Stimulated activated naive CD8-positive, alpha-beta T cell treated with anti-CD3 and anti-CD28 coated beads, Interleukin-15, amount 100 ng/mL, for 72 hours (primary cell): ENCODE measurements around the gene IER5L.

Source experiments
- ATAC-seq: fragments of 150-1000 bp; cut with Tn5 transposase; 2 replicates; pipeline ENCODE4 v1.10.0; 2021; ENCODE audit warnings: mild to moderate bottlenecking, moderate library complexity
- DNase-seq, 2 donors: peaks; one replicate each; pipeline ENCODE4 v3.0.0; 2021 to 2022
- H3K27ac Mint-ChIP-seq, 2 donors: one replicate each; pipeline ENCODE4 v1.8.0; 2022; ENCODE audit warnings: mild to moderate bottlenecking in 2 of 2, mixed read lengths in 2 of 2, moderate library complexity in 2 of 2
- H3K27me3 Mint-ChIP-seq: one replicate; pipeline ENCODE4 v1.8.0; 2022; ENCODE audit warnings: mixed read lengths
- H3K4me1 Mint-ChIP-seq: one replicate; pipeline ENCODE4 v1.8.0; 2022; ENCODE audit warnings: mild to moderate bottlenecking, mixed read lengths
- H3K4me3 Mint-ChIP-seq, 2 donors: one replicate each; pipeline ENCODE4 v1.8.0; 2022; ENCODE audit warnings: mild to moderate bottlenecking in 2 of 2, mixed read lengths in 2 of 2, moderate library complexity in 1 of 2
- H3K9me3 Mint-ChIP-seq, 2 donors: one replicate each; pipeline ENCODE4 v1.8.0; 2022; ENCODE audit warnings: mixed read lengths in 2 of 2

The IER5L gene

GRCh38 chr9:129177791-129178567, at the start of gene IER5L:
Gene IER5L, minus strand, starts transcription at chr9:129178261. Its CDS starts 209 bp downstream, at chr9:129178052.
- ATAC-seq (peak; percentile 90), DNase-seq (peak; percentile 96)
- peaks cover 12% of the 10 kb centered on the region for H3K4me1 Mint-ChIP-seq
- H3K27ac Mint-ChIP-seq: peak within 1 kb of the TSS; percentile 33 to 91
- H3K9me3 Mint-ChIP-seq: no peaks in the 10 kb centered on the region
- H3K4me3 Mint-ChIP-seq: peak within 1 kb of the TSS; percentile 86 to 93
- H3K27me3 Mint-ChIP-seq: peaks cover 13% of the 10 kb centered on the region

GRCh38 chr9:129227843-129228189, 49.8 kb upstream of the IER5L start:
- H3K9me3 Mint-ChIP-seq: peaks cover 3 to 4% of the 10 kb centered on the region in 2 donors

GRCh38 chr9:129225815-129226214, 47.8 kb upstream of the IER5L start:
- H3K27me3 Mint-ChIP-seq: no peaks in the 10 kb centered on the region
- H3K27ac Mint-ChIP-seq: peak overlapping the region; percentile 42 to 76
- ATAC-seq: peak; percentile 69
- no peaks in the 10 kb centered on the region for H3K9me3 Mint-ChIP-seq
- peaks cover 66% of the 10 kb centered on the region for H3K4me1 Mint-ChIP-seq
- peak in 1 of 2 donors; percentile 45 for DNase-seq
- peak overlapping the region; percentile 50 to 70 for H3K4me3 Mint-ChIP-seq

More at GRCh38 chr9:129227843-129228189, 49.8 kb upstream of the IER5L start:
- ATAC-seq (no peak), DNase-seq (no peak)
- Mint-ChIP-seq H3K27me3 (no peaks in the 10 kb centered on the region), H3K4me3 (no peak overlapping the region), H3K27ac (no peak overlapping the region), H3K4me1 (peaks cover 46% of the 10 kb centered on the region)

DNA sequence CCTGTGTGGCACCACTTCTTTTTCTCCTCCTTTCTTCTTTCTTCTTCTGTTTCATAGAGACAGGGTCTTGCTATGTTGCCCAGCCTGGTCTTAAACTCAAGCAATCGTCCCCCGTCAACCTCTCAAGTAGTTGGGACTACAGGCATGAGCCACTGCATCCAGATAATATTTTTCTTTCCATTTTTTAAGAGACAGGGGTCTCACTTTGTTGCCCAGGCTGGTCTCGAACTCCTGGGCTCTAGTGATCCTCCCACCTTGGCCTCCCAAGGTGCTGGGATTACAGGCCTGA, 47.4 kb upstream of the IER5L start:
- DNase-seq (no peak), ATAC-seq (no peak)
- Mint-ChIP-seq H3K4me3 (no peak overlapping the region), H3K9me3 (no peaks in the 10 kb centered on the region), H3K27me3 (no peaks in the 10 kb centered on the region), H3K4me1 (peaks cover 69% of the 10 kb centered on the region), H3K27ac (no peak overlapping the region)

- Mint-ChIP-seq H3K27me3 (no peaks in the 10 kb centered on the region), H3K4me1 (peaks cover 66% of the 10 kb centered on the region), H3K27ac (peak overlapping the region in 1 of 2 donors; percentile 60), H3K9me3 (no peaks in the 10 kb centered on the region), H3K4me3 (peak overlapping the region in 1 of 2 donors; percentile 41)
- DNase-seq: no peak
- ATAC-seq: no peak
These were observed 46.8 kb upstream of the IER5L start for GRCh38 chr9:129224618-129225489.

DNA sequence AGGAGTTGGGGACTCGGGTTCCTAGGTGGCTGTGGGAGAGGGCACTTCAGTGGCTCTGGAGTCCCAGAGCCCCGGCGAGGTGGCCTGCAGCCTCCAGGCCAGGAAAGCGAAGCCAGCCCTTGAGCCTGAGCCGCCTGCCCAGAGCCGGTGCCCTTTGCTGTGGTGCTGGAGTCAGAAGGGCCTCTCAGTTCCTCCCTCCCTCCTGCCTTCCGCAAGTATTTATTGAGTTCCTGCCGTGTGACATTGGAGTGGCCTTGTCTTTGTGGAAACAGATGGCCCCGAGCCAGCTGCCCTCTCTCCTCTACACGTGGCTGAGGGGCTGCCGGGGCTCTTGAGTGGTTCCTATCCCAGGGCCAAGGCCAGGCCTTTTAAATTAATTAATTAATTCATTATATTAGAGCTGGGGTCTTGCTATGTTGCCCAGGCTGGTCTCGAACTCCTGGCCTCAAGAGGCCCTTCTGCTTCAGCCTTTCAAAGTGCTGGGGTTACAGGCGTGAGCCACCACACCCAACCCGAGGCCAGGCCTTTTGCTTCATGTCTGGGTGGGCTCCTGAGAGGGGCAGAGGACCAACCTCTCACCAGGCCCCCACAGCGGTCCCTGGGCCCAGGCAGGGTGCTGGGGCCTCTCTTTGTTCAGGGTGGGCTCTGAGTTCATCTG, 45.6 kb upstream of the IER5L start:
- ATAC-seq (no peak), DNase-seq (no peak)
- no peak overlapping the region for H3K4me3 Mint-ChIP-seq
- H3K27me3 Mint-ChIP-seq: no peaks in the 10 kb centered on the region
- peaks cover 61% of the 10 kb centered on the region for H3K4me1 Mint-ChIP-seq
- H3K9me3 Mint-ChIP-seq: no peaks in the 10 kb centered on the region
- no peak overlapping the region for H3K27ac Mint-ChIP-seq

- ATAC-seq: no peak
- no peaks in the 10 kb centered on the region for H3K9me3 Mint-ChIP-seq
- H3K27ac Mint-ChIP-seq: no peak overlapping the region
- no peak overlapping the region for H3K4me3 Mint-ChIP-seq
- peaks cover 70% of the 10 kb centered on the region for H3K4me1 Mint-ChIP-seq
- DNase-seq: no peak
- H3K27me3 Mint-ChIP-seq: no peaks in the 10 kb centered on the region
These were observed 44.8 kb upstream of the IER5L start for GRCh38 chr9:129222819-129223218.

GRCh38 chr9:129221979-129222635, 44.0 kb upstream of the IER5L start:
- H3K4me1 Mint-ChIP-seq: peaks cover 74% of the 10 kb centered on the region
- no peak for ATAC-seq
- no peak overlapping the region for H3K4me3 Mint-ChIP-seq
- no peaks in the 10 kb centered on the region for H3K27me3 Mint-ChIP-seq
- H3K27ac Mint-ChIP-seq: no peak overlapping the region
- no peak for DNase-seq
- no peaks in the 10 kb centered on the region for H3K9me3 Mint-ChIP-seq

DNA sequence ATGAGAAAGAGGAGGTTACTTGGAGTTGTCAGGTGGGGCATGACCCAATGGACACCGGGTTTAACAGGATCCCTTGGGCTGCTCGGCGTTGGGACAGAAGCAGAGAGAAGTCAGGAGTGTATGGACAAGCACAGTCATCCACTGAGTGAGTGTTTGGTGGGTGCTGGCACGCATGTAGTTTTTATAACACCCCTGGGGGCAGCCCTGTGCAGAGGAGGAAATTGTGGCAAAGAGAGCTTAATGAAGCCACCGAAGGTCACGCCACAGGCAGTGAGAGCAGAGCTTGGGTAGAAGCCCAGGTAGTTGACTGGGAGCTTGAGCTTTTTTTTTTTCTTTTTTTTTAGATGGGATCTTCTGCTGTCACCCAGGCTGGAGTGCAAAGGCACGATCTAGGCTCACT, 43.2 kb upstream of the IER5L start:
- H3K27ac Mint-ChIP-seq: peak overlapping the region in 1 of 2 donors; percentile 82
- no peaks in the 10 kb centered on the region for H3K27me3 Mint-ChIP-seq
- H3K4me3 Mint-ChIP-seq: peak overlapping the region in 1 of 2 donors; percentile 51
- H3K4me1 Mint-ChIP-seq: peaks cover 68% of the 10 kb centered on the region
- peak; percentile 45 for DNase-seq
- no peaks in the 10 kb centered on the region for H3K9me3 Mint-ChIP-seq
- peak; percentile 84 for ATAC-seq

DNA sequence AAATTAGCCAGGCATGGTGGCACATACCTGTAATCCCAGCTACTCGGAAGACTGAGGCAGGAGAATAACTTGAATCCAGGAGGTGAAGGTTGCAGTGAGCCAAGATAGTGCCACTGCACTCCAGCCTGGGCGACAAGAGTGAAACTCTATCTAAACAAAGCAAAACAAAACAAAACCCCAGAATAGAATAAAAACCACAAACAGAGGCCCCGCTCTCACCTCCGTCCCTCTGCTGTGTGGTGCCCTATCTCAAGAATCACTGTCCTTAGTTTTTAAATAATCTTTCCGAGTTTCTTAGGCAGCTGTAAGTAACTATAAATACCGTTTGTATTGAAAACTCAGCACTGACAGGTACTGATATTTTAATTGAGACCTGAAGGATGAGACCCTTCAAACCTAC, 42.7 kb upstream of the IER5L start:
- ATAC-seq: peak; percentile 8
- Mint-ChIP-seq H3K4me1 (peaks cover 64% of the 10 kb centered on the region), H3K9me3 (no peaks in the 10 kb centered on the region), H3K27me3 (no peaks in the 10 kb centered on the region), H3K27ac (peak overlapping the region; percentile 34 to 82), H3K4me3 (peak overlapping the region in 1 of 2 donors; percentile 51)
- no peak for DNase-seq

DNA sequence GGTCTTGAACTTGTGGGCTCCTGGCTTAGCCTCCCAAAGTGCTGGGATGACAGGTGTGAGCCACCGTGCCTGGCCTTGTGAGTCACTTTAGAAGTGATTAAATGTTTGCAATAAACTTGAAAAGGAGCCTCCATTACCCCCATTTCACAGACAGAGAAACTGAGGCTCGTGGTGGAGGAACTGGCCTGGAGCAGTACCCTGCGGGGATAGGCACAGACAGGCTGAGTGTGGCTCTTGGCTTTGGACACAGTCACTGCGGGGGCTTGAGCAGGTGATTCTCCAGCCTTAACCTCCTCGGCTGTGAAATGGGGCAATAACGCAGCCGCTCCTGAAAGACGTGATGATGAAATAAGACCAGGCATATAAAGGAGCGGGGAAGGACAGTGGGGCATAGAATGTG, 40.9 kb upstream of the IER5L start:
- H3K9me3 Mint-ChIP-seq: no peaks in the 10 kb centered on the region
- peaks cover 45% of the 10 kb centered on the region for H3K4me1 Mint-ChIP-seq
- H3K4me3 Mint-ChIP-seq: no peak overlapping the region
- H3K27me3 Mint-ChIP-seq: no peaks in the 10 kb centered on the region
- no peak for ATAC-seq
- DNase-seq: no peak
- no peak overlapping the region for H3K27ac Mint-ChIP-seq

DNA sequence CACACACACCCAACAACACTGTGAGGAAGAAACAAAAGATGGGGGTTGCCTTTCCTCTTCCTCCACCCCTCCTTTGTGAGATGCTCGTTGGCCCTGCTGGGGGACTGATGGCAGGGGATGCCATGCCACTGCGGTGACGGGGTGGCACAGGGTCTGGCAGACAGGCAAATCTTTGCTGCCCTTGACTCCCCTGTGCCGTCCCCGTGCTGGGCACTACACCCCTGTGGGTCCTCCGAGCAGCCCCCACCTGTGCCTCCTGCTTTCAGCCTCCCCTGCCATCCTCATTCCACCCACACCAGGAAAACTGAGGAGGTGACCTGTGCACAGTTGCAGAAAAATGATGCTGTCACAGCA, 40.2 kb upstream of the IER5L start:
- Mint-ChIP-seq H3K27me3 (no peaks in the 10 kb centered on the region), H3K4me3 (no peak overlapping the region), H3K4me1 (peaks cover 45% of the 10 kb centered on the region), H3K9me3 (no peaks in the 10 kb centered on the region), H3K27ac (no peak overlapping the region)
- ATAC-seq (no peak), DNase-seq (no peak)

- no peak overlapping the region for H3K4me3 Mint-ChIP-seq
- H3K27me3 Mint-ChIP-seq: no peaks in the 10 kb centered on the region
- no peak overlapping the region for H3K27ac Mint-ChIP-seq
- DNase-seq (no peak), ATAC-seq (no peak)
- H3K9me3 Mint-ChIP-seq: no peaks in the 10 kb centered on the region
- H3K4me1 Mint-ChIP-seq: peaks cover 35% of the 10 kb centered on the region
These were observed 35.5 kb upstream of the IER5L start for GRCh38 chr9:129213551-129213950.

DNA sequence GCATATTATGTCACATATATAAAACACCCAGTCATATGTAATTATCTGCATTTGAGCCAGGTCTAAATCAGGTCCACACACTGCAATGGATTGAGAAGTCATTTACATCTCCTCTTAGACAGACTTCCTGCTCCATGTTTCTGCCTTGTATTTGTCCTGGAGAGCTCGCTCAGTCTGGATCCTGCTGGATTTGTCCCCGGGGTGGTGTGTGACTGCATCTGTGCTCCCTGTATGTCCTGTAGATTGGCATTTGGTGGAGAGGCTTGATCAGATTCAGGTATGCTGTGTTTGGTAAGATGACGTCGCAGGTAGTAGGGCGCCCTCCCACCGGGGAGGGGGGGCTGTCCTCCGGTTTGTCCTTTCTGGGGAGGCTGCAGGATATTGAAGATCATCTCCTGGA, 33.6 kb upstream of the IER5L start:
- Mint-ChIP-seq H3K9me3 (no peaks in the 10 kb centered on the region), H3K27me3 (no peaks in the 10 kb centered on the region), H3K27ac (no peak overlapping the region), H3K4me1 (peaks cover 39% of the 10 kb centered on the region), H3K4me3 (no peak overlapping the region)
- no peak for DNase-seq
- ATAC-seq: no peak

DNA sequence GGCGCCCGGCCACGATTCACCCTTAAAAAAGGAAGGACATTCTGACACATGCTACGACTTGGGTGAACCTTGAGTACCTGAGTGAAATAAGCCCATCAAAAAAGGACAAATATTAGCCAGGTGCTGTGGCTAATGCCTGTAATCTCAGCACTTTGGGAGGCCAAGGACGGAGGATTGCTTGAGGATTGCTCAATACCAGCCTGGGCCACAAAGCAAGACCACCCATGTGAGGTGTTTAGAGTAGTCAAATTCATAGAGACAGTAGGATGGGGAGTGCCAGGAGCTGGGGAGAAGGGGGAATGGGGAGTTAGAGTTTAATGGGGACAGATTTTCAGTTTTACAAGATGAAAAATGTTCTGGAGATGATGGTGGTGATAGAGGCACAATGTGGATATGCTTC, 32.1 kb upstream of the IER5L start:
- H3K27me3 Mint-ChIP-seq: no peaks in the 10 kb centered on the region
- H3K4me1 Mint-ChIP-seq: peaks cover 44% of the 10 kb centered on the region
- H3K4me3 Mint-ChIP-seq: no peak overlapping the region
- H3K27ac Mint-ChIP-seq: peak overlapping the region in 1 of 2 donors; percentile 73
- DNase-seq: no peak
- H3K9me3 Mint-ChIP-seq: no peaks in the 10 kb centered on the region
- no peak for ATAC-seq
